NK-92 (cell line): ENCODE data around the gene TAGAP.

Experiments used
- DNase-seq: peaks from one replicate; lab custom pipeline; 2025; ENCODE audit not compliant: unreplicated experiment; lab: John Stamatoyannopoulos, UW

Gene TAGAP, protein sequence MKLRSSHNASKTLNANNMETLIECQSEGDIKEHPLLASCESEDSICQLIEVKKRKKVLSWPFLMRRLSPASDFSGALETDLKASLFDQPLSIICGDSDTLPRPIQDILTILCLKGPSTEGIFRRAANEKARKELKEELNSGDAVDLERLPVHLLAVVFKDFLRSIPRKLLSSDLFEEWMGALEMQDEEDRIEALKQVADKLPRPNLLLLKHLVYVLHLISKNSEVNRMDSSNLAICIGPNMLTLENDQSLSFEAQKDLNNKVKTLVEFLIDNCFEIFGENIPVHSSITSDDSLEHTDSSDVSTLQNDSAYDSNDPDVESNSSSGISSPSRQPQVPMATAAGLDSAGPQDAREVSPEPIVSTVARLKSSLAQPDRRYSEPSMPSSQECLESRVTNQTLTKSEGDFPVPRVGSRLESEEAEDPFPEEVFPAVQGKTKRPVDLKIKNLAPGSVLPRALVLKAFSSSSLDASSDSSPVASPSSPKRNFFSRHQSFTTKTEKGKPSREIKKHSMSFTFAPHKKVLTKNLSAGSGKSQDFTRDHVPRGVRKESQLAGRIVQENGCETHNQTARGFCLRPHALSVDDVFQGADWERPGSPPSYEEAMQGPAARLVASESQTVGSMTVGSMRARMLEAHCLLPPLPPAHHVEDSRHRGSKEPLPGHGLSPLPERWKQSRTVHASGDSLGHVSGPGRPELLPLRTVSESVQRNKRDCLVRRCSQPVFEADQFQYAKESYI

GRCh38 chr6:159044899-159045727 lies at the start of gene TAGAP:
TSS of gene TAGAP (minus strand) at chr6:159044991. CDS start at chr6:159044146, 845 bp downstream.
- peak; percentile 22 for DNase-seq

- DNase-seq: no peak
These were observed 49.0 kb upstream of the TAGAP start for GRCh38 chr6:159093609-159094443.

GRCh38 chr6:159092631-159093030 lies 47.8 kb upstream of the TAGAP start:
- DNase-seq: no peak

GRCh38 chr6:159090530-159091480 lies 46.0 kb upstream of the TAGAP start:
- no peak for DNase-seq

DNA sequence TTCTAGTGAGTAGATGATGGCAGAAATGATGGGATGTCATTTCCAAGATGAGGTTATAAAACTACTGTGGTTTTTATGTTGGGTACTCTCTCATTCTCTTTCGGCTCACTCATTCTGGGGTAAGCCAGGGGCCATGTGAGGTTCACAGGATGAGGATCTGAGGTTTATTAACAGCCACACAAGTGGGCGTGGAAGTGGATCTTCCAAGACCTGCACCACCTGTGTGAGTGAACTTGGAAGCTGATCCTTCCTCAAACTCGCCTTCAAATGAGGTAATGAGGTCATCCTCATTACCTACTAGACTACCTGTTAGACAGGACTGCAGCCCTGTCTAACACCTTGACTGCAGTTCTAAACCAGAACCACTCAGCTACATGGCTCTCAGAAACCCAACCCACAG lies 45.1 kb upstream of the TAGAP start:
- no peak for DNase-seq

DNA sequence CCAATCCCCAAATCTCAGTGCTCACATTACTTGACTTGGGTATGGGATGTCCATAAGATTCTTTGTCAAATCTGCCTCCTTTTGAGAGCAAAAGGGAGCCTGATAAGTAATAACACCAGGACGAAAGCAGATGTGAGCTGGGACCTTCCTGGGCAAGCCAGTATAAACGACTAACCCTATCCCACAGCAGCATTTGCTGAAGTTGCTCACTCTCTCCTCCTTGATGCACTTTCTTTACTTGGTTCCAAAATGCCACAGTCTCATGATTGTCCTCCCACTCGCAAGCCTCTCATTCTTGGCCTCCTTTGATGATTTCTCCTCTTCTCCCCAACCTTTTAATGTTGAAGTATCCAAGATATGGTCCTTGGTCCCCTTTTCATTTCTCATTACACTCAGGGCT lies 44.7 kb upstream of the TAGAP start:
- no peak for DNase-seq

- DNase-seq: no peak
These were observed 41.3 kb upstream of the TAGAP start for GRCh38 chr6:159086033-159086618.

GRCh38 chr6:159085396-159085895 lies 40.7 kb upstream of the TAGAP start:
- DNase-seq: no peak

DNA sequence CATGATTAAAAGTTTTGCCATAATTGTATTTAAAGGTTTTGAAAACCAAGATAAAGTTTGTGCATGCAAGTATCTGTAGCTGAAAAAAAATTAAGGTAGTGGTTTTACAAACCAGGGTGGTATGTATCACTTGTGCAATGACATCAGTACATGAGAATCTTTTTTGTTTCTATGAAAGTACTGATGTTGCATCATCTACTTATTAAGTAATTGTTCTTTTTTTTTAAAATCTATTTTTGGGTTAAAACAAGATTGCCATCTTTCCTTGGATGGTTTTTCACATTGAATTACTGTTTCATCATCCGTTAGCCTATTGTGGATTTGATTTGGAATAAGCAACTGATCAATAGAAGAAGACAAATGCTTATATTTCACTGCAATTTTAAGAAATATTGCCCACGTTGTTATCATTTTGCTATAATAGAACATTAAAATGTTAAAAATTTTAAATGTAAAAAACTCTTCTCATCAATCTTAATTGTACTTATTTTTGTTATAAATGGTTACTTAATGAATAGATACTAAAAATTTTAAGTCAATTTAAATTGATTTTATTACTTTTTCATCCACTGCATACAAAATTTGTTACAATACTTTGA lies 39.8 kb upstream of the TAGAP start:
- no peak for DNase-seq

GRCh38 chr6:159083146-159083545 lies 38.4 kb upstream of the TAGAP start:
- no peak for DNase-seq

GRCh38 chr6:159082039-159082815 lies 37.4 kb upstream of the TAGAP start:
- no peak for DNase-seq

- DNase-seq: no peak
These were observed 35.6 kb upstream of the TAGAP start for GRCh38 chr6:159080217-159080976.

GRCh38 chr6:159079367-159079766 lies 34.6 kb upstream of the TAGAP start:
- no peak for DNase-seq

- DNase-seq: no peak
These were observed 32.3 kb upstream of the TAGAP start for GRCh38 chr6:159077123-159077522.

GRCh38 chr6:159075506-159076228 lies 30.9 kb upstream of the TAGAP start:
- DNase-seq: no peak

DNA sequence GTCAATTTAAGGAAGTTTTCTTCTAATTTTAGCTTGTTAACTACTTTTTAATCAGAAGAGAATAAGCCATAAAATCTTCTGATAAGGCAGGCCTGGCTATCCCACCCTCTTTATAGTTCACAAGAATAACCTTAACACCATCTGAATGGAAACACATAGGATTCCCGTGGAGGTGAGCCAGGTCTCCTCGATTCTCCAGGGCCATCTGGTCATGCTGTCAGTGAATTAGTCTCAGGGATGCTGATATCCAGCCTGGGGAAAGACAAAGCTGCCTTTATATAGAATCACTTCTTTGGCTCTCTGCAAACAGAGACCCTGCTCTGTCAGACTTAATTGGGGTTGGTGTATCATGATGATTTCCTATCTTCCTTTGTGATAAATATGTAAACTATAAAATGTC lies 30.1 kb upstream of the TAGAP start:
- no peak for DNase-seq
